ENCODE measurements around the gene CRIP1.

Gene CRIP1

GRCh38 chr14:105447651-105448640 lies 38.7 kb upstream of the CRIP1 start:
- no peak overlapping the region for H3K4me3 Mint-ChIP-seq
- H3K4me1 Mint-ChIP-seq (ENCODE audit: low read depth): no peaks in the 10 kb centered on the region
- no peak for DNase-seq
- no peaks in the 10 kb centered on the region for H3K9me3 Mint-ChIP-seq
- no peaks in the 10 kb centered on the region for H3K27me3 Mint-ChIP-seq
- H3K36me3 Mint-ChIP-seq (ENCODE audit: low read depth): peaks cover 64% of the 10 kb centered on the region
- H3K27ac Mint-ChIP-seq: no peak overlapping the region

DNA sequence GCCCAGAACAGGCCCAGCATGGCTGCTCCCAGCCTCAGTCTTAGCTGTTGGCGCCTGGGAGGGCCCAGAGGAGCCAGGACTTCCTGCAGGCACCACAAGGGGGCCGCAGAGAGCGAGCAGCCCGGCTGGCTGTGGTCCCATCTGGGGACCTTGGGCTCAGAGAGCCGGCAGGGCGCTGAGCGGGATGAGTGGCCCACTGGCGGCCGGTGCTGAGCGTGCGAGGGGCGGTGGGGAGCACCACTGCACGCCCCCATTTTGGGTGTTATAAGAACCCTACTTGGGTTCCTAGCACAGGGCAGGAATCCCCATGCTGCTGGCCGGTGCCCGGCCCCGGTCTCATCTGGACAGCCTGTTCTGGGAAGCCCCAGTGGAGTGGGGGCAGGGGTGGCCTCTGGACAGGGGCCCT lies 38.0 kb upstream of the CRIP1 start:
- peaks cover 65% of the 10 kb centered on the region for H3K36me3 Mint-ChIP-seq (ENCODE audit: low read depth)
- H3K27ac Mint-ChIP-seq: no peak overlapping the region
- H3K4me1 Mint-ChIP-seq (ENCODE audit: low read depth): no peaks in the 10 kb centered on the region
- H3K27me3 Mint-ChIP-seq: no peaks in the 10 kb centered on the region
- H3K9me3 Mint-ChIP-seq: no peaks in the 10 kb centered on the region
- no peak overlapping the region for H3K4me3 Mint-ChIP-seq
- peak; percentile 77 for DNase-seq

GRCh38 chr14:105449276-105450122 lies 37.2 kb upstream of the CRIP1 start:
- H3K27ac Mint-ChIP-seq: no peak overlapping the region

GRCh38 chr14:105450123-105450505 lies 36.6 kb upstream of the CRIP1 start:
- DNase-seq: no peak
- H3K27me3 Mint-ChIP-seq: no peaks in the 10 kb centered on the region
- H3K36me3 Mint-ChIP-seq (ENCODE audit: low read depth): peaks cover 79% of the 10 kb centered on the region
- H3K27ac Mint-ChIP-seq: no peak overlapping the region
- no peak overlapping the region for H3K4me3 Mint-ChIP-seq
- no peaks in the 10 kb centered on the region for H3K9me3 Mint-ChIP-seq
- H3K4me1 Mint-ChIP-seq (ENCODE audit: low read depth): no peaks in the 10 kb centered on the region

More at GRCh38 chr14:105449276-105450122, 37.2 kb upstream of the CRIP1 start:
- Mint-ChIP-seq H3K4me3 (no peak overlapping the region), H3K36me3 (ENCODE audit: low read depth) (peaks cover 73% of the 10 kb centered on the region), H3K9me3 (no peaks in the 10 kb centered on the region), H3K4me1 (ENCODE audit: low read depth) (no peaks in the 10 kb centered on the region), H3K27me3 (no peaks in the 10 kb centered on the region)
- DNase-seq: no peak

DNA sequence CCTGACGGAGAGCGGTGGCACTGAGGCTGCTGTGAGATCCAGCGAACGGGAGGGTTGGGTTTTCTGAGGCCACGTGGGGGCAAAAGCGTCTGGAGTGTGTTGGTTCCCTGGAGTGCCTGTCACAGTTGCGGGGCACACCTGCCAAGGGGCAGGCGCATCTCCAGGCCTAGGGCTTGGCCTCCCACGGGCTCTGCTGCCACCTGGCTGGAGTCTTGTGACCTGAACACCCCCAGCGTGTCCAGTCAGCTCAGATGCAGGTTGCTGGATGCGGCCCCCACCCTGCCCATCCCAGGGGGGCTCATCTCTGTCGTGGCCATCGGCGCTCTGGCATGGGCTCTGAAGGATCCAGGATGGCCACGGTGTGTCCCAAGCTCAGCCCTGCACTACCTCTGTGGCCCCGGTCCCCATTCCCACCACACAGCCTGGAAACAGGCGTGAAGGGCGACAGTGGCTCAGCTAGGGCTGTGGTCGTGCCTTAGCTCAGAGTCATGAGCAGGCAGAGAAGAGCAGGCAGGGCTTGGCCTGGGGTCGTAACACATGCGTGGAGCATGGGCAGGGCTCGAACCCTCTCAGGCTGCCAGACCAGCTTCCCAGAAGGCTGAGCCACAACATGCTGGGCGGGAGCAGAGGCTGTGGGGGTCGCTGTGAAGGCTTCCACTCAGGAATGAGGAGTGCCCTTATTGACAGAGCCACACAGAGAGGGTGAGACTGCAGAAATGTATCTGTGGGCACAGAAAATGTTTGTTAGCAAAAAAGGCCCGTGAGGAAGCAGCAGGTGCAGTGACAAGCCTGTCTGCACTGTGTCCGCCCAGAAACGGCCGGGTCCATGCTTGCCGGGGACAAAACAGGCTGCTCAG lies 35.6 kb upstream of the CRIP1 start:
- H3K9me3 Mint-ChIP-seq: no peaks in the 10 kb centered on the region

DNA sequence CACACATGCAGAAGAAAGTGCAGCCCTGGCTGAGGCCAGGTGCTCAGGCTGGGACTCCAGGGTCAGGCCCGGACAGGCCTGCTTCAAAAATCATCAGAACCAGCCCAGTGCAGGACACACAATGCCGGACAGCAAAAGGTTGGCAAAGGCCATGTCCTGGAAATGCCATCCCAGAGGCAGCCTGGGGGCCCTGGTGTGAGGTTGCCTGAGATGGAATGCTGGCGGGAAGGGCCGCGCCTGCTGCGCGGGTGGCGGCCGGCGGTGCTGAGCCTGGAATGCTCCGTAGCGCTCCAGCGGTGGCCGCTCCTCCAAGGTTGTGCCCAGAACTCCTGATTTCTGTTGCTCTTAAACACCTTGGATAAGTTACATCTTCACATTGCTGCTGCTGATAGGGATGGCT lies 33.7 kb upstream of the CRIP1 start:
- Mint-ChIP-seq H3K27ac (no peak overlapping the region), H3K36me3 (ENCODE audit: low read depth) (peaks cover 86% of the 10 kb centered on the region), H3K4me1 (ENCODE audit: low read depth) (no peaks in the 10 kb centered on the region), H3K27me3 (no peaks in the 10 kb centered on the region), H3K4me3 (no peak overlapping the region), H3K9me3 (no peaks in the 10 kb centered on the region)
- no peak for DNase-seq

More for the DNA sequence above, 35.6 kb upstream of the CRIP1 start:
- Mint-ChIP-seq H3K27ac (no peak overlapping the region), H3K4me3 (no peak overlapping the region), H3K4me1 (ENCODE audit: low read depth) (no peaks in the 10 kb centered on the region), H3K27me3 (no peaks in the 10 kb centered on the region), H3K36me3 (ENCODE audit: low read depth) (peaks cover 83% of the 10 kb centered on the region)
- DNase-seq: no peak

DNA sequence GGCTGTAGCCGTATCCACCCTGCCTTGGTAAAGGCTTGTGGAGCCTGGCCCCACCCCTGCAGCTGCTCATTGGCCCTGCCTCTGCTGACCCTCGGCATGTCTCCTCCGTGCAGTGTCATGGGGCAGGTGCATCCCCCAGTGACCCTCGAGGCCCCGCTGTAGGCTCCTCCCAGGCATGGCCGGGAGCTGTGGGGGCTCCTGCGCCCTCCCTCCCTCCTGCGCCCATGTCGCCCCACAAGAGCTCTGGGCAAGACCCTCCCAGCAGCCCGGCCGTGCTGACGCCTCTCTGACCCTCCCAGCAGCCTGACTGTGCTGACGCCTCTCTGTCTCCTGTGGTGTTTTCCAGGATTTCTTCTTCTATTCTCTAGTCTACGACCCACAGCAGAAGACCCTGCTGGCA lies 32.8 kb upstream of the CRIP1 start:
- Mint-ChIP-seq H3K4me1 (ENCODE audit: low read depth) (no peaks in the 10 kb centered on the region), H3K36me3 (ENCODE audit: low read depth) (peaks cover 79% of the 10 kb centered on the region), H3K9me3 (no peaks in the 10 kb centered on the region), H3K4me3 (no peak overlapping the region), H3K27me3 (no peaks in the 10 kb centered on the region), H3K27ac (peak overlapping the region; percentile 47)
- DNase-seq: no peak

GRCh38 chr14:105455086-105455640 lies 31.5 kb upstream of the CRIP1 start:
- no peak for DNase-seq
- no peaks in the 10 kb centered on the region for H3K4me1 Mint-ChIP-seq (ENCODE audit: low read depth)
- no peak overlapping the region for H3K27ac Mint-ChIP-seq
- no peaks in the 10 kb centered on the region for H3K9me3 Mint-ChIP-seq
- H3K27me3 Mint-ChIP-seq: no peaks in the 10 kb centered on the region
- no peak overlapping the region for H3K4me3 Mint-ChIP-seq
- H3K36me3 Mint-ChIP-seq (ENCODE audit: low read depth): peaks cover 72% of the 10 kb centered on the region

GRCh38 chr14:105455766-105456660 lies 30.7 kb upstream of the CRIP1 start:
- H3K27ac Mint-ChIP-seq: no peak overlapping the region
- no peak overlapping the region for H3K4me3 Mint-ChIP-seq
- no peaks in the 10 kb centered on the region for H3K9me3 Mint-ChIP-seq
- no peak for DNase-seq
- H3K36me3 Mint-ChIP-seq (ENCODE audit: low read depth): peaks cover 73% of the 10 kb centered on the region
- no peaks in the 10 kb centered on the region for H3K4me1 Mint-ChIP-seq (ENCODE audit: low read depth)
- H3K27me3 Mint-ChIP-seq: no peaks in the 10 kb centered on the region

DNA sequence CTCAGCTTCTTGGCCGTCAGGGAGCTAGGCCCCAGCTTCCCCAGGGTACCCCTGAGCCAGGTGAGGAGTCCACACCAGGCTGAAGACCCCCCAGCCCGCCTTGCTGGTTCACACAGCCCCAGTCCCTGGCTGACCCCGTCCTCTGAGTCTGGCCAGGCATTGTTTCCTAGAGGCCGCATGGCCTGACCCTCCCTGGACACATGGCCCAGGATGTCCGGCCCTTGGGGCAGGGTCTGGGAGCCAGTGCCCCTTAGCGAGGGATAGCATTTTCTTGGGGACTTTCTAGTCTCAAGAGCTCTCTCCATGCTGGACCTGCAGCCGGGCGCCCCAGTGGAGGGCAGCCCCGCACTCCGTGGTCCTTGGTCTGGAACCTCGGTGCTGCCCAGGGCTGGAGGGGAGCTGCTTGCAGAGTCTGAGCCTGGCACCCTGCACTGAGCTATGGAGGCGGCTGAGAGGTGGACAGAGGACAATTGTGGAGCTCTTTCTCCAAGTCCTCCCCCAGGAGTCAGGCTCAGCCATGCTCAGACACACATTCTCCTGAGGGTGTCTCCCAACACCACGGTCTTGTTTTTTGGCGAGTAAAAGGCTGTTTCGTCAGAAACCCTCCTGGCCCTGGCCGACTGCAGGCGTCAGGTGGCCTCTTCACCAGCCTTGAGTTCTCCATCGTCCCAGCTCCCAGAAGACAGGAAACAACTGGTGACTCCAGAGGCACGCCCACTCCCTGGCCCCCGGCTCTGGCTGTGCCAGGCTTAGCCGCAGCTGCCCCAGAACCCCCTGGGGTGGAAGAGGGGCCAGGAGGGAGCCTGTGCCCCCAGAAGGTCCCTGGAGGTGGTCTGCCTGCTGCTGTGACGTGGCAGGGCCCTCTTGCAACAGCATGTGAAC lies 29.7 kb upstream of the CRIP1 start:
- Mint-ChIP-seq H3K9me3 (no peaks in the 10 kb centered on the region), H3K4me3 (no peak overlapping the region), H3K36me3 (ENCODE audit: low read depth) (peaks cover 73% of the 10 kb centered on the region), H3K4me1 (ENCODE audit: low read depth) (no peaks in the 10 kb centered on the region), H3K27me3 (no peaks in the 10 kb centered on the region), H3K27ac (no peak overlapping the region)
- no peak for DNase-seq

GRCh38 chr14:105458010-105458409 lies 28.7 kb upstream of the CRIP1 start:
- H3K9me3 Mint-ChIP-seq: no peaks in the 10 kb centered on the region
- H3K4me3 Mint-ChIP-seq: no peak overlapping the region
- no peak for DNase-seq
- H3K4me1 Mint-ChIP-seq (ENCODE audit: low read depth): no peaks in the 10 kb centered on the region
- H3K36me3 Mint-ChIP-seq (ENCODE audit: low read depth): peaks cover 73% of the 10 kb centered on the region
- H3K27ac Mint-ChIP-seq: no peak overlapping the region
- H3K27me3 Mint-ChIP-seq: no peaks in the 10 kb centered on the region

DNA sequence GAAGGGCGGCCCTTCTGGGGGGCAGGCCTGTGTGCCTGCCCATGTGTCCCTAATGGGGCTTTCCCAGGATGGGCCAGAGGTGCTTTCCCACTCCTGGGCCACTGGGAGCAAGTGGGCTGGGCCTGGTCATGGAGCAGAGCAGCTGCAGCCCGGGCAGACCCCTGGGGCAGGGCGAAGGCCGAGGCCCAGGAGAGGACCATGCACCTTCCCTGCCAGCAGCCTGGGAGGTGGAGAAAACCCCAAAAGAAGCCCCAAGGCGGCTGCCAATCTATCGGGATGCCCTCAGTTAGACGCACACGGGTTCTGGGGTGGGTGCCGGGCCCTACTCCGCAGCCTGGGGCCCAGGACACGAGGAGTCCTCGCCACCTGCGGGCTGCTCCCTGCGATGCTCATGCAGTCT lies 28.1 kb upstream of the CRIP1 start:
- H3K4me3 Mint-ChIP-seq: no peak overlapping the region
- H3K27ac Mint-ChIP-seq: no peak overlapping the region
- DNase-seq: no peak
- H3K27me3 Mint-ChIP-seq: no peaks in the 10 kb centered on the region
- H3K4me1 Mint-ChIP-seq (ENCODE audit: low read depth): no peaks in the 10 kb centered on the region
- H3K36me3 Mint-ChIP-seq (ENCODE audit: low read depth): peaks cover 73% of the 10 kb centered on the region
- no peaks in the 10 kb centered on the region for H3K9me3 Mint-ChIP-seq

All from activated T-cell treated with anti-CD3 and anti-CD28 coated beads, Interleukin-2, amount 50 U/mL, for 24 hours (primary cell).